Activated gamma-delta T cell (primary cell): Measurements from ENCODE around the gene TRIM9.

Source experiments
- DNase-seq: peaks from one replicate; lab custom pipeline; 2025; lab: John Stamatoyannopoulos, UW

The TRIM9 gene

DNA sequence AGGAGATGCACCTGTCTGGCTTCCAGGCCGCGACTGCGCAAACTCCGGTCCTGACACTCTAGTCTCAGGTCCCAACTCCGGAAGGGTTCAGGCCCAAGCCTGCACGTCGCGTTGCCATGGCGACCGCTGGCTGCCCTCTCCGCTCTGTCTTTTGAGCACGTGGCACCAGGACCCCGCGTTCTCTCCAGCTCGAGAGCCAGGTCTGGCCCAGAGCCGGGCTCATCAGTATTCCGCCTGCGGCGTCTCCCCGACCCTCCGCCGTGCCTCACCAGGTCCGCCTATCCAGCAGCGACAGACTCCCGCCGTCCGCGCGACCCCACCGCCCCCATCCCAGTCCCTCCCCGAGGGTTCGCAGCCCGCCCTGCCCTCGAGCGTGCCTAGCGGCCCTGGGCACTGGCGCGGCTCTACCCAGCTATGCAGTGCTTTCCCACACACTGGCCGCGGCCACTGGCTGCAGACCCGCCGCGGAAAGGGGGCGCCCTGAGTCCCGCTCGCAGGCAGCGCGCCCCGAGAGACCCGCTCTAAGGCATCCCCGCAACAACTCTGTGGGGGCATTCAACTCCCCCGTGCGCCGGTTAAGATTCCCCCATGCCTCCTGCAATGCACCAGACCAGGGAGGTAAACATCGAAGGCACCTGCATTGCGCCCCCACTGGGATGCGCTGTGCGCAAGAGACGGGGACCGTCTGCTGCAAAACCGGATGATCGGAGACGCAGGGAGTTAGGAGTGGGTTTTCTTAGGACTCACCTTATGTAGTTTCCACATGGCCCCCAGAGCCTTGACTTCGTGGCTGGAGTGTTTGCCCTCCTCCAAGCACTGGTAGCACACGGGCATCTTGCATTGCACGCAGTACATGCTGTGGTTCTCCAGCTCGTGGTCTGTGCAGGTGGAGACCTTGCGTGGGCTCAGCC is 1.3 kb downstream of the TRIM9 start:
- DNase-seq = no peak

GRCh38 chr14:51092965-51093364 is 1.9 kb downstream of the TRIM9 start:
- no peak for DNase-seq

DNA sequence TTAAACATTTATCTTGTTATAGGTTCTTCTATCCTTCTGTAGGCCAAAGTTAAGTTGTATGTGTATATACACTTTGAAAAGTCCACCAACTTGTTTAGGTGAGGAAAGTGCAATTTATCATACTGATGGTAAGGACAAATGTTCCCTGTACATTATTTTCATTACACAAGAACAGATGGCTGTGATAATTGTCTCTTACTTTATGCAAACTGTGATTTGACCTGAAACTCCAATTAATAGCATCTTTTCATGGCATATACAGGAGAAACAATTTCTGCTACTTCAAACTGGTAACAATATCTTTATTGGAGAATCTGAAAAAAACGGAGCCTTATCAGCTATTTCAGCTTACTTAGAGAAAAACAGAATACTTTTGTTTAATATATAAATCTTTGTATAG is 5.6 kb downstream of the TRIM9 start:
- DNase-seq = no peak

GRCh38 chr14:51087031-51087441 is 7.9 kb downstream of the TRIM9 start:
- no peak for DNase-seq

- no peak for DNase-seq
Observed at GRCh38 chr14:51086044-51086443, 8.9 kb downstream of the TRIM9 start.

GRCh38 chr14:51084962-51085361 is 9.9 kb downstream of the TRIM9 start:
- no peak for DNase-seq

DNA sequence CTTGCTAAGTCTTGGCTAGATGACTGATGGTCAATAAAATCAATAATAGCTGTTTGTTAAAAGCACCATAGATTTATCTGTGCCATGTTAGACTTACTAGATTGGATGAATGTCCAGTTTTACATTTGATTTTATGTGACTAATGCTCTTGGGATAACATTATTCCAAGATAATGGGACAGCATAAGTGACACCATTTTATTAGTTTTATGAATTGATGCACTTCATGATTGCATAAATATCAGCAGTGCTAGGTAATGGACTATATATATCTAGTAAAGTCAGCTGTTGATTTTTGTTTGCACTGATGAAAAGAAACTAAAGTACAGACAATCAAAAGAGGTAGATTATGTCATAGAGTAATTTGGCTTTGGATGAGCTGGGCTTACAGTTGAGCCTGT is 10.4 kb downstream of the TRIM9 start:
- no peak for DNase-seq

GRCh38 chr14:51082349-51082748 is 12.6 kb downstream of the TRIM9 start:
- DNase-seq = no peak

- no peak for DNase-seq
Observed at GRCh38 chr14:51081712-51082111, 13.2 kb downstream of the TRIM9 start.

DNA sequence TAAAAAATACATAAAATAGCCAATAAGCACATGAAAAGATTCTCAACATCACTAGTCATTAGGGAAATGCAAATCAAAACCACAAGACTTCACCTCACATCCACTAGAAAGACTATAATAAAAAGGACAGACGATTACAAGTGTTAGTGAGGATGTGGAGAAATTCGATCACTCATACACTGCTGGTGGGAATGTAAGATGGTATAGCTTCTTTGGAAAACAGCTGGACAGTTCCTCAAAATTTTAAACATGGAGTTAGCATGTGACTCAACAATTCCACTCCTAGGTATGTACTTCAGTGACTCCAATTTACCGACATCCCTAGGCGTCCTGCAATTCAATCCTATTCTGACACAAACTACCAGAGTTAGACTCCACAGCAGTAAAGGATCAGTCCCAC is 13.7 kb downstream of the TRIM9 start:
- DNase-seq = no peak

DNA sequence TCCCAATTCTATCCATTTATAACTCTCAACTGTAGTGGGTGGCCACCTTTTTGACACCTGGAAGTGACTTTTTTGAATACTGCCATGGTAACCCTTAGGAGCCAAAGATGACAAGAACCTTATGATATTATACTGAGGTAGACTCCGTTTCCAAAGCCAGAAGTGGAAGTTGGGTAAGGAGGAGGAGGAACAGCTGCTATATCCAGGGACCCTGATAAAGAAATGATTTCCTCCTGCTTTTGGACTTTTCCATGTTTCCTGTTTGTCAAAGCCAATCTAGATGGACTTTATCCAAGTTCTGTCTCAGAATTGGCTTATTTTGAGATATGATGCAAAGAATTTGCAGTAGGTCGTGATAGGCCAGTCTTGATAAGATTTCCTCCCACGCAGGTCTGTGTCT is 14.3 kb downstream of the TRIM9 start:
- DNase-seq = no peak

- DNase-seq = no peak
Observed at GRCh38 chr14:51079489-51079888, 15.4 kb downstream of the TRIM9 start.

DNA sequence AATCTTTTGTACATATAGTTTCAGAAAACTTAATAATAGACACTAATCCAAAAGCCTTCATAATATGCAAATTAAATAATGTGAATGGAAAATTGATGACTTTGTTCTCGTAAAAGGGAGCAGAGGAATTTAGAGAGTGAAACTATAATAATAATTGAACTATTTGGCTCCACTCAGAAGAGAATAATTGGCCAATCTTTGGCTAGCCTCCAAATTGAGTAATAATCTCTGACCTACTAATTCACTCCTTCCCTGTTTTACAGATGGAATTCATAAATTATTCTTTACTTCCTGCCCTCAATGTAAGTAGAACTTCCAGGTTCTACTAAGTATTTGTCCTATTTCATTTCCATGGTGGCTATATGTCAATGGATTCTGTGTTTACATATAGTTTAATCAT is 15.8 kb downstream of the TRIM9 start:
- no peak for DNase-seq

- DNase-seq = no peak
Observed at GRCh38 chr14:51074701-51075385, 20.1 kb downstream of the TRIM9 start.

GRCh38 chr14:51073731-51074130 is 21.2 kb downstream of the TRIM9 start:
- no peak for DNase-seq

- DNase-seq = no peak
Observed at GRCh38 chr14:51072976-51073375, 21.9 kb downstream of the TRIM9 start.

DNA sequence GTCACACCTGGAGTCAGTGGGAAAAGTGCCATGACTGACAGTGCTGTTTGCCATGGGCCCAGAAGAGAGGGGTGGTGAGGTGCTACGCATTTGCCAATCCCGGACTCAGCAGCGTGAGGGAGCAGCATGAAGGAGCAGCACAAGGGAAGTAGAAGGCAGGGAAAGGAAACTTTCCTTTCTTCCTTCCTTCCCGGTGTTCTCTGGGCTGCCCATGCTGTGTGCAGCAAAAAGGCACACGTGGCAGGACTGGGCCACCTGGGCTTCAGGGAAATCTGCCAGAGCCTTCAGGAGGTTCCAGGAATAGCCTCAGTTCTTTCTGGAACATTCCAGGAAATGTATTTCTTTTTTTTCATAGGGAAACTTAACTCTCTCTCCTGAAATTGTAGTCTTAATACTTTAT is 23.0 kb downstream of the TRIM9 start:
- no peak for DNase-seq

- DNase-seq = no peak
Observed at GRCh38 chr14:51070726-51071125, 24.2 kb downstream of the TRIM9 start.

- DNase-seq = no peak
Observed at GRCh38 chr14:51069055-51069454, 25.9 kb downstream of the TRIM9 start.

GRCh38 chr14:51068268-51068667 is 26.6 kb downstream of the TRIM9 start:
- DNase-seq = no peak

DNA sequence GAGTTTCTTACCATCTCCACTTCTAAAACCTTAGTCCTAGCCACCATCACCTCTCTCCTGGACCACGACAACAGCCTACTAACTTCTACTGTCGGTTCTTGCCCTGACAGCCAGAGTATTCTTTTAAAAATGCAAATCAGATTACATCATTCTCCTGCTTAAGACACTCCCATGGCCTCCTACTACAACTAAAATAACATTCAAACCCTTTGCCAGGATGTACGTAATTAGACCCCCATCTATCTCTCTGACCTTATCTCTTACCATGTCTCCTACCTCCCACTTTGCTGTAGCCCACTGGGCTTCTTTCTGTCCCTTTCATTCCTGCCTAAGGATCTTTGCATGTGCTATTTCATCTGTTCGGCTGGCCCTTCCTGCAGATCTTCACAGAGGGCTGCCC is 27.6 kb downstream of the TRIM9 start:
- no peak for DNase-seq

GRCh38 chr14:51066576-51066975 is 28.3 kb downstream of the TRIM9 start:
- no peak for DNase-seq

DNA sequence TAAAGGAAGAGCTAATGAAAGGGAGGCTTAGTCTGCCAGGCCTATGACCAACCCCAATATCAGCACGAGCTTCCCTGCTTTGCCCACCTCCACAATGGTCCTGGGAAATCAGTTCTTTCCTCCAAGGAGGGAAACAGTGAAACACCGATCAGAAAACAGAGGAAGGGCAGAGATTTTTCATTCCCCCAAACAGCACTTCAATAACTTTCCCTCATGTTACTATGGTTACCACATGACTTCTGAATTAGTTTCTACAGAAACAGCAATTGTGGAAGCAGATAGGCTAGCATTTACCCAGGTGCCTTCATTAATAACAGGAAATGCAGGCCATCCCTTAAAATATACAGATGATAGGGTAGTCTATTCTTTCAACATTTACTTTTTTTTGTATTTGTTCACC is 35.9 kb downstream of the TRIM9 start:
- DNase-seq = no peak
